Raji (cell line): ENCODE measurements around the gene MAP3K6.

Experiments used
- POLR2A ChIP-seq: IDR thresholded peaks from 2 replicates; pipeline ENCODE4 v1.6.1; 2011; ENCODE audit warnings: low read depth, low read length, control low read depth; ENCODE audit not compliant: insufficient read depth

The MAP3K6 gene

DNA sequence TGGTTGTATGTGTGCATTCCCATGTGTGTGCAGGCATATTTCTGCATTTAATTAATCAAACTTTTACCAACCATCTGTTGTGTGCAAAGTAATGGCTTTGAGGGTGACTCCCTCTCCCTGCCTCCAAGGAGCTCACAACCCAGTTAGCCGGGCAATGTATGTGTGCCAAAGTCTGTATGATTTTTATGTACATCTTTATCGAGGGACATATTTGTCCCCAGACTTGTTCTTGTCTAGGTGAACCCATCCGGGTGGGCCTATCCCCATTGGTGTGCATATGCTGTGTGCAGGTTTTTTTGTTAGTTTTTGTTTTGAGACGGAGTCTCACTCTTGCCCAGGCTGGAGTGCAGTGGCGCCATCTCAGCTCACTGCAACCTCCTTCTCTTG is 23.1 kb downstream of the MAP3K6 start:
- TF ChIP-seq POLR2A = no peak

GRCh38 chr1:27342778-27343638 is 23.8 kb downstream of the MAP3K6 start:
- TF ChIP-seq POLR2A = peak; percentile 66

- TF ChIP-seq POLR2A = no peak
Observed at GRCh38 chr1:27342391-27342777, 24.4 kb downstream of the MAP3K6 start.

GRCh38 chr1:27341525-27342252 is 25.1 kb downstream of the MAP3K6 start, which contains the start of gene SYTL1:
Gene SYTL1, plus strand, starts transcription at chr1:27342022. Its CDS starts 3,313 bp downstream, at chr1:27345335.
- TF ChIP-seq POLR2A = peak; percentile 87

- TF ChIP-seq POLR2A = no peak
Observed at GRCh38 chr1:27339213-27339612, 27.5 kb downstream of the MAP3K6 start.

DNA sequence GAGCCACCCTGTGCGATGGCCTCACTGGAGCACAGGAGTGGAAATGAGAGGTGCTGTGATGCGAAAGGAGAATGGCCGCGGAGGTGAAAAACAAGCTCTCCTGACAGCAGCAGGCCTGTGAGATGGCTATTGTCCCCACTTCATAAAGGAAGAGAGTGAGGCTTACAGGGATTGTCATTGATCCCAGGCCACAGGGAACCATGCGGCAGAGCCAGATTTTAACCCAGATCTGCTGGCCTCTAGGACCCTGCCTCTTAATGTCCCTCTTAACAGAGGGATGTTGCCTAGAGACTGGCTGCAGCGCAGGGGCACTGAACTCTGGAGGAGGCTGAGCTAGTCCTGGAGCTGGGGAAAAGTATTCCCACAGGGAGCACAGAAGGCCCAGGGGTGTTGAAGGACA is 28.0 kb downstream of the MAP3K6 start:
- TF ChIP-seq POLR2A = no peak

DNA sequence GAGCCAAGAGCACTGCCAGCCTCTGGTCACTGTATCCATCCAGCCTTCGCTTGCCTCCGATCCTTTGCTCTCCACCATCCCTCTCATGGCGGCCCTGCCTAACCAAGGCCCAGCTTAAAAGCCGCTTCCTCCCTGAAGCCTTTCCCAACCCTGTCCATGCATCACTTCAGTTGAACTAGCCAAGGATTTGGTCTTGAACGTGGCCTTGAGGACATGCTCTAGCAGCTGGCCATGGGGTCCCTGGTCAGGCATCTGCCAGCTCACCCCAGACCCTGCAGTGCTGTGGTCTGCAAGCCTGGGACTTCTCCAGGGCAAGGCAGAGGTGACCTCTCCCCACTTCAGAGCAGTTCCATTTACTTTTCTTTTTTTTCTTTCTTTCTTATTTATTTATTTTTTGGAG is 30.0 kb downstream of the MAP3K6 start:
- TF ChIP-seq POLR2A = no peak

DNA sequence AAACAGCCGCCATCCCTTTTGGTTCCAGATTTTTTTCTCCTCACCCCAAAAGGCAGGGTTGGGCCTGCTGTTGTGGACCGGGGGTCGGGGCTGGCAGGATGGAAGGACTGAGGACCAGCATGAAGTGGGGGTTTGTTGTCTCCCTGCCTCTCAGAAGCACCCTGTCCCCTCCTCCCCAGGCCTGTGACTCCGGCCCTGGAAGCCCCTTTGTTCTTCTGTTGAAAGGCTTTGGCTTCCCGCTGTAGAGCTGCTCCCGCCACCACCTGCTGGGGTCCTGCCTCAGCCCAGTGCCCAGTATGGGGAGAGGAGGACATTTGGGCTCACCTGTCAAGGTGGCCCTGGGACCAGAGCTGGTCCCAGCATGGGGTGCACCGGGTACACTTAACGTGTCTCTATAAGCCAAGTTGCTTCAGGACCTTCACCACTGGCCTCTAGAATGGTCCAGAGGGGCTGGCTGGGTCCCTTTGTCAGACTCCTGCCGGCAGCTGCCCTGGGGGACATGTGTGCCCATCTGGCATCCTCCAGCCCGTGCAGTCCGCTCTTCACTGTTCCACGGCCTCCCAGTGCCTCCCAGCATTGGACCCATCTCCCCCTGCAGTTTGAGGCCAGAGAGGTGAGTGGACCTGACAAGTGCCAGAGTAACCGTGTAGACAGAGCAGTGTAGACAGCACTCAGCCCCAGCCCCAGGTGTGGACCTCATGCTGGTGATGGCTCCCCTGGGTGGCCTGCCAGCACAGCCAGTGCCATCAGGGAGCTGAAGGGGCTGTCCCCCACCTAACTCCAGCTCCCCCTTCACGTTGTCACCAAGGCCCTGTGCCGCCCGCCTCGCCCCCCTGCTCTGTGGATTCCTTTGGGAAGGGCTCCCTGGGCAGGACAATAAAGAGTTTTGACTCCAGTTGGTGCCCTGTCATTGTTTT is 31.0 kb downstream of the MAP3K6 start:
- TF ChIP-seq POLR2A = no peak

GRCh38 chr1:27333717-27334279 is 33.0 kb downstream of the MAP3K6 start:
- no peak for TF ChIP-seq POLR2A

DNA sequence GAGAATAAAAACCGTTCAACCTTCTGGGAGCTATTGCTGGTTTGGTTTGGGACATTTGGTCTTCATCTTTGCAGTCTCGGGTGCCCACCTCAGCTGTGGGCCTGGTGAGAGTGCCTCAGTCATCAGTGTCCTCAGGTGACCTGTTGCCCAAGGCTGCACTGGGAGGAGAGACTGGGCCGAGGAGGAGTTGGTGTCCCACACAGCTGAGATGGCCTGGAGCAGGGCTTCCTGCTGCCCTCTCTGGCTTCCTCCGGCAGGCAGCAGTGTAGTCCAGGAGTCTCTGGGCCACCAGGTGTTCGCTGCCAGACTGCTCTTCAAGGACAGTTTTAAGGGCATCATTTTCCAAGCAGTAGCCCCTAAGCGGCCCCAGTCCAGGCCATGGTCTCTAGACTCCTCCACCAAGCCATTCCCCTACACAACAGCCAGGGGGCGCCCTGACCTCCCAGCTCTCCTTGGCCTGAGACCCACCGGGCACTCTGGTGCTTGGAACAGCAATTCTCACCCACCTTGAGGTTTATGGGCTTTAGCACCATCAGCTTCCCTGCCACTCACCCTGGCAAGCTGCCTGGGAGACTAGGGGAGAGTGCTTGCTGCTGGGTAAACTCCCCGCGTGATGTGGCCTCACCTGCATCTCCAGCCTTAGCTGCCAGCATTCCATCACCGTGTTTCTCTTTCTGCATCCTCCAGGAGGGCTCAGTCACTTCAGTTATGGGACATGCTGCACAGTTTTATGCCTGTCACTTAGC is 34.1 kb downstream of the MAP3K6 start:
- no peak for TF ChIP-seq POLR2A

DNA sequence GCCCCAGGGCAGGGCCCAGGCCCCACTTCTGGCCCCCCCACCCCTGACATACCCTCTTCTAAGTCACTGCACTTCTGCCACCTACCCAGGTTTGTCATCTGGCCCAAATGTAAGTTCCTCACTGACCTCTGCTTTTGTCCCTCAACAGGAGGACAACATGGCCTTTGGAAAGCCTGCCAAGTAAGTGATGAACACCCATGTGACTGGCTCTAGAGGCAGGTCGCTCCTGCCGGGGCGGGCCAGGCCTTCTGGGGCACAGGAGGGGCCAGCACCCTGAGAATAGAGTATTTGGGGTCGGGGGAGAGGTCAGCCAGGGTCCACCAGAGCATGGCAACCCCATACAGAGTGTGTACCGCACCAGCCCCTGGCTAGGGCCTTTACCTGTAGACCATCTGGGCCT is 34.8 kb downstream of the MAP3K6 start:
- TF ChIP-seq POLR2A = no peak

- no peak for TF ChIP-seq POLR2A
Observed at GRCh38 chr1:27331426-27331825, 35.3 kb downstream of the MAP3K6 start.

DNA sequence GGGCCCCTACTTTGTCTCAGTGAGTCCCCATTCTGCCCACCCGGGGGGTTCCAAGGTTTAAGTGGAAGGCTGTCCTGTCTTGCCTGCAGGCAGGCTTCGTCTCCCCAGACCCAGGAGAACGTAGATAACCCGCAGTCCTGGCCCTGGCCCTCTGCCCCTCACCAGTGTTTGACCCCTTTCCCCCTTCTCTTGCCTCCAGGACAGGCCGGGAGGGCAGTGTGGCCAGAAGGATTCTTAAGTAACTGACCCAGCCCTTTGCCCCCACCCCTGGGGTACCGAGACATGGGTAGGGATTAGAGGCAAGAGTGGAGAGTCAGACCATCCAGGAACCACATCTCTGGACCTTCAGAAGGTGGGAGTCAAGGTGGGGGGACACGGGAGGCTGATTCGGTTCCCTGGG is 36.0 kb downstream of the MAP3K6 start:
- TF ChIP-seq POLR2A = no peak

DNA sequence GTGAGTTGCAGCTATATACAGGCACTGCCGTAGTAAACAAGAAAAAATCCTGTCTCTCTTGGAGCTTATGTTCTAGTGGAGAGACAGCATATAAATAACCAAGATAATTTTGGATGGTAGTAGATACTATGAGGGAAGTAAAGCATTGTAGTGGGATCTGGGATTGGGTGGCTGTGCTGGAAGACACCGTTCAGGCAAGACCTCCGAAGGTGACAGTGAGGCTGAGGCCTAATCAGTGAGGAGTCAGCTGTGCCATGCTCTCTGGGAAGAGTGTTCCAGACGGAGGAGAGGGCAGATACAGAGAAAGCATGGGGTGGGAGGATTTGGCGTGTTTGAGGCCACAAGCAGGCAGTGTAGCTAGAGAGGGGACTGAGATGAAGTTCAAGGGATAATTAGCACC is 38.8 kb downstream of the MAP3K6 start:
- TF ChIP-seq POLR2A = no peak
